ENCODE data around the gene C1orf185.
"Not testable (repeated sequence)": the region's sequence is repeated elsewhere in the genome, so short reads cannot be mapped to it uniquely, and the experiment has no call there.

The C1orf185 gene

GRCh38 chr1:51158263-51158662, 56.2 kb downstream of the C1orf185 start:
- no peak overlapping the region for H3K4me3 ChIP-seq (ENCODE audit: low read depth, low read length)
- H4K91ac ChIP-seq (ENCODE audit: low read depth, low read length), result no peak overlapping the region
- no peak overlapping the region for H2BK5ac ChIP-seq (ENCODE audit: low read depth, low read length, poor library complexity)
- no peaks in the 10 kb centered on the region for H3K27me3 ChIP-seq (ENCODE audit: insufficient read depth, low read length)
- no peak overlapping the region for H3K23ac ChIP-seq (ENCODE audit: low read length)
- H3K27ac ChIP-seq (ENCODE audit: low read depth, low read length), result no peak overlapping the region
- no peaks in the 10 kb centered on the region for H3K9me3 ChIP-seq (ENCODE audit: insufficient read depth, low read depth, low read length)
- H2BK12ac ChIP-seq (ENCODE audit: low read length), result no peak overlapping the region
- H2AK5ac ChIP-seq (ENCODE audit: low read length), result no peak overlapping the region
- H3K18ac ChIP-seq (ENCODE audit: low read length), result no peak overlapping the region
- H3K79me2 ChIP-seq (ENCODE audit: control insufficient read depth, insufficient read depth, low read length, poor library complexity), result no peaks in the 10 kb centered on the region
- no peak overlapping the region for H3K4me2 ChIP-seq (ENCODE audit: low read length)
- H3K14ac ChIP-seq (ENCODE audit: low read length), result no peak overlapping the region
- H3K4me1 ChIP-seq (ENCODE audit: control insufficient read depth in 1 of 2, insufficient read depth in 2 of 2, low read length in 2 of 2), result no peaks in the 10 kb centered on the region
- no peak overlapping the region for H3K9ac ChIP-seq (ENCODE audit: low read length)
- no peak for DNase-seq
- H3K36me3 ChIP-seq (ENCODE audit: control insufficient read depth in 1 of 2, insufficient read depth in 2 of 2, low read length in 2 of 2), result no peaks in the 10 kb centered on the region
- no peak overlapping the region for H4K12ac ChIP-seq (ENCODE audit: low read depth, low read length)
- no peaks in the 10 kb centered on the region for H3K79me1 ChIP-seq (ENCODE audit: low read length)
- no peak overlapping the region for H2AFZ ChIP-seq (ENCODE audit: insufficient read depth, low read length, poor library complexity)
- no peak overlapping the region for H2BK120ac ChIP-seq (ENCODE audit: insufficient read depth, low read length, poor library complexity)
- no peak overlapping the region for H3K4ac ChIP-seq (ENCODE audit: low read depth, low read length)
- H4K8ac ChIP-seq (ENCODE audit: low read depth, low read length), result no peak overlapping the region
- no CpG with 5 or more reads among the region's 4 CpGs for WGBS (ENCODE audit: extremely low coverage, insufficient coverage, insufficient read length)

- not testable (repeated sequence) for H3K27ac ChIP-seq (ENCODE audit: low read depth, low read length); H2AFZ ChIP-seq (ENCODE audit: insufficient read depth, low read length, poor library complexity); H3K4me3 ChIP-seq (ENCODE audit: low read depth, low read length); H3K79me1 ChIP-seq (ENCODE audit: low read length); H4K12ac ChIP-seq (ENCODE audit: low read depth, low read length); H2BK120ac ChIP-seq (ENCODE audit: insufficient read depth, low read length, poor library complexity); H3K4me1 ChIP-seq (ENCODE audit: control insufficient read depth in 1 of 2, insufficient read depth in 2 of 2, low read length in 2 of 2); H2BK12ac ChIP-seq (ENCODE audit: low read length); H3K4ac ChIP-seq (ENCODE audit: low read depth, low read length); H3K18ac ChIP-seq (ENCODE audit: low read length); H3K14ac ChIP-seq (ENCODE audit: low read length); H3K9me3 ChIP-seq (ENCODE audit: insufficient read depth, low read depth, low read length); H3K23ac ChIP-seq (ENCODE audit: low read length); H3K36me3 ChIP-seq (ENCODE audit: control insufficient read depth in 1 of 2, insufficient read depth in 2 of 2, low read length in 2 of 2); H3K79me2 ChIP-seq (ENCODE audit: control insufficient read depth, insufficient read depth, low read length, poor library complexity); H2BK5ac ChIP-seq (ENCODE audit: low read depth, low read length, poor library complexity); H4K91ac ChIP-seq (ENCODE audit: low read depth, low read length); DNase-seq; H2AK5ac ChIP-seq (ENCODE audit: low read length); H4K8ac ChIP-seq (ENCODE audit: low read depth, low read length); H3K4me2 ChIP-seq (ENCODE audit: low read length); H3K9ac ChIP-seq (ENCODE audit: low read length); H3K27me3 ChIP-seq (ENCODE audit: insufficient read depth, low read length)
- no CpG with 5 or more reads among the region's 5 CpGs for WGBS (ENCODE audit: extremely low coverage, insufficient coverage, insufficient read length)
Measured at GRCh38 chr1:51162560-51162959, 60.5 kb downstream of the C1orf185 start.

- H3K79me1 ChIP-seq (ENCODE audit: low read length), result no peaks in the 10 kb centered on the region
- H3K4ac ChIP-seq (ENCODE audit: low read depth, low read length), result no peak overlapping the region
- no peaks in the 10 kb centered on the region for H3K9me3 ChIP-seq (ENCODE audit: insufficient read depth, low read depth, low read length)
- no peaks in the 10 kb centered on the region for H3K4me1 ChIP-seq (ENCODE audit: control insufficient read depth in 1 of 2, insufficient read depth in 2 of 2, low read length in 2 of 2)
- H3K4me2 ChIP-seq (ENCODE audit: low read length), result no peak overlapping the region
- no peak overlapping the region for H3K23ac ChIP-seq (ENCODE audit: low read length)
- no peak overlapping the region for H2BK5ac ChIP-seq (ENCODE audit: low read depth, low read length, poor library complexity)
- H3K36me3 ChIP-seq (ENCODE audit: control insufficient read depth in 1 of 2, insufficient read depth in 2 of 2, low read length in 2 of 2), result no peaks in the 10 kb centered on the region
- no peak for DNase-seq
- no peak overlapping the region for H3K27ac ChIP-seq (ENCODE audit: low read depth, low read length)
- H3K4me3 ChIP-seq (ENCODE audit: low read depth, low read length), result no peak overlapping the region
- H2BK120ac ChIP-seq (ENCODE audit: insufficient read depth, low read length, poor library complexity), result no peak overlapping the region
- H2BK12ac ChIP-seq (ENCODE audit: low read length), result no peak overlapping the region
- H4K12ac ChIP-seq (ENCODE audit: low read depth, low read length), result no peak overlapping the region
- H3K18ac ChIP-seq (ENCODE audit: low read length), result no peak overlapping the region
- H2AK5ac ChIP-seq (ENCODE audit: low read length), result no peak overlapping the region
- no peaks in the 10 kb centered on the region for H3K79me2 ChIP-seq (ENCODE audit: control insufficient read depth, insufficient read depth, low read length, poor library complexity)
- H2AFZ ChIP-seq (ENCODE audit: insufficient read depth, low read length, poor library complexity), result no peak overlapping the region
- no peak overlapping the region for H4K91ac ChIP-seq (ENCODE audit: low read depth, low read length)
- no peak overlapping the region for H3K14ac ChIP-seq (ENCODE audit: low read length)
- H3K9ac ChIP-seq (ENCODE audit: low read length), result no peak overlapping the region
- no peaks in the 10 kb centered on the region for H3K27me3 ChIP-seq (ENCODE audit: insufficient read depth, low read length)
- no peak overlapping the region for H4K8ac ChIP-seq (ENCODE audit: low read depth, low read length)
Measured at GRCh38 chr1:51165540-51165939, 63.5 kb downstream of the C1orf185 start.

GRCh38 chr1:51168266-51168845, 66.3 kb downstream of the C1orf185 start:
- no peaks in the 10 kb centered on the region for H3K4me1 ChIP-seq (ENCODE audit: control insufficient read depth in 1 of 2, insufficient read depth in 2 of 2, low read length in 2 of 2)
- no peak overlapping the region for H3K14ac ChIP-seq (ENCODE audit: low read length)
- no peak overlapping the region for H3K4me3 ChIP-seq (ENCODE audit: low read depth, low read length)
- H3K4ac ChIP-seq (ENCODE audit: low read depth, low read length), result no peak overlapping the region
- H3K9ac ChIP-seq (ENCODE audit: low read length), result no peak overlapping the region
- H4K12ac ChIP-seq (ENCODE audit: low read depth, low read length), result no peak overlapping the region
- H2BK120ac ChIP-seq (ENCODE audit: insufficient read depth, low read length, poor library complexity), result no peak overlapping the region
- WGBS (ENCODE audit: extremely low coverage, insufficient coverage, insufficient read length), result no CpG with 5 or more reads among the region's 1 CpG
- no peak overlapping the region for H3K27ac ChIP-seq (ENCODE audit: low read depth, low read length)
- no peak overlapping the region for H2BK12ac ChIP-seq (ENCODE audit: low read length)
- H3K18ac ChIP-seq (ENCODE audit: low read length), result no peak overlapping the region
- H3K27me3 ChIP-seq (ENCODE audit: insufficient read depth, low read length), result no peaks in the 10 kb centered on the region
- H3K79me2 ChIP-seq (ENCODE audit: control insufficient read depth, insufficient read depth, low read length, poor library complexity), result no peaks in the 10 kb centered on the region
- H2BK5ac ChIP-seq (ENCODE audit: low read depth, low read length, poor library complexity), result no peak overlapping the region
- no peaks in the 10 kb centered on the region for H3K36me3 ChIP-seq (ENCODE audit: control insufficient read depth in 1 of 2, insufficient read depth in 2 of 2, low read length in 2 of 2)
- no peak overlapping the region for H3K4me2 ChIP-seq (ENCODE audit: low read length)
- no peak overlapping the region for H4K8ac ChIP-seq (ENCODE audit: low read depth, low read length)
- no peaks in the 10 kb centered on the region for H3K79me1 ChIP-seq (ENCODE audit: low read length)
- H2AFZ ChIP-seq (ENCODE audit: insufficient read depth, low read length, poor library complexity), result no peak overlapping the region
- H4K91ac ChIP-seq (ENCODE audit: low read depth, low read length), result no peak overlapping the region
- H2AK5ac ChIP-seq (ENCODE audit: low read length), result no peak overlapping the region
- H3K9me3 ChIP-seq (ENCODE audit: insufficient read depth, low read depth, low read length), result no peaks in the 10 kb centered on the region
- no peak for DNase-seq
- H3K23ac ChIP-seq (ENCODE audit: low read length), result no peak overlapping the region

Data from trophoblast cell (in vitro differentiated cells and primary cell).